Body of pancreas (tissue), 4 donors: ENCODE data around the gene KCND1. TPM values are rescaled to one million over a fixed set of nuclear protein-coding genes. Genes with fewer than 3 reads are reported as not detected.
A peak's percentile ranks its signal among the peaks of the same experiment; 100 is the strongest.

Source experiments
- ATAC-seq: fragments of 150-250 bp; one replicate; pipeline ENCODE4 v1.9.1; 2016
- DNase-seq, 4 donors: peaks; one replicate each; pipeline ENCODE4 v3.0.0-alpha.2; 2019
- H3K27ac ChIP-seq, 4 donors: fragments of 200-600 bp; sonication (generic); 1 replicate in 3 of 4; 2 replicates in 1 of 4; pipeline versions ENCODE4 v1.5.1 to v1.6.1; 2016 to 2019; ENCODE audit warnings: mild to moderate bottlenecking in 1 of 4, mixed read lengths in 1 of 4, moderate library complexity in 1 of 4
- H3K27me3 ChIP-seq, 2 donors: fragments of 200-600 bp; sonication (generic); one replicate each; pipeline ENCODE4 v1.6.0; 2016; ENCODE audit warnings: mild to moderate bottlenecking in 1 of 2
- H3K36me3 ChIP-seq, 2 donors: fragments of 200-600 bp; sonication (generic); replicated peaks in 1 of 2; 2 replicates each; pipeline ENCODE4 v1.5.1; 2016; ENCODE audit warnings: low read depth in 2 of 2; ENCODE audit not compliant: insufficient read depth in 1 of 2
- H3K4me1 ChIP-seq: fragments of 200-600 bp; sonication (generic); one replicate; pipeline ENCODE4 v1.6.0; 2016
- H3K4me3 ChIP-seq, 2 donors: fragments of 200-600 bp; sonication (generic); 1 replicate in 1 of 2; 2 replicates in 1 of 2; pipeline ENCODE4 v1.5.1; 2016 to 2019
- H3K9me3 ChIP-seq, 3 donors: fragments of 200-600 bp; sonication (generic); 1 replicate in 2 of 3; 2 replicates in 1 of 3; pipeline ENCODE4 v1.5.1; 2016
- CTCF ChIP-seq, 7 experiments: fragments of 450-650 bp in 4 of 7; fragments of 200-600 bp in 3 of 7; sonication (generic) in 3 of 7; IDR thresholded peaks; one replicate each; pipeline ENCODE4 v1.5.1; 2016 to 2019; ENCODE audit warnings: antibody characterized with exemption in 7 of 7
- POLR2A ChIP-seq, 3 donors: fragments of 450-650 bp; IDR thresholded peaks; one replicate each; pipeline ENCODE4 v1.6.1; 2016; ENCODE audit warnings: antibody characterized with exemption in 3 of 3, mild to moderate bottlenecking in 2 of 3
- WGBS, 2 donors: methylation state at CpG; one replicate each; pipeline ENCODE4 v1.1.5; 2017; 5-methylcytosine and 5-hydroxymethylcytosine counted together
- intact Hi-C: fragments of 100-400 bp; cut with DNase I; formaldehyde crosslinking; loops from one replicate; pipeline ENCODE4 v1.15.1; 2023
- total RNA-seq, 2 donors: library from RNA; depleted of rRNA; stranded (reverse); fragments of >200 nt; gene quantifications; one replicate each; pipeline ENCODE4 v1.1.0, GENCODE V29; 2016

KCND1 gene
- total RNA-seq, 2 donors from 2014 or later: 0.52 to 1.3 TPM

GRCh38 chrX:48924270-48924669 lies 47.4 kb downstream of the KCND1 start:
- Histone ChIP-seq H3K4me3 (no peak overlapping the region), H3K27me3 (no peaks in the 10 kb centered on the region), H3K9me3 (no peaks in the 10 kb centered on the region), H3K4me1 (peaks cover 8% of the 10 kb centered on the region), H3K27ac (no peak overlapping the region), H3K36me3 (peaks cover 0 to 5% of the 10 kb centered on the region in 2 donors)
- intact Hi-C loops: no loop called here
- ATAC-seq: no peak
- WGBS, 2 donors: 82 to 88% methylated on average over 3 to 5 of the region's 5 CpGs
- DNase-seq: no peak
- TF ChIP-seq POLR2A (IDR thresholded peaks at IDR 0.05) (no peak), CTCF (IDR thresholded peaks at IDR 0.05) (no peak)

- WGBS, 2 donors: 75 to 83% methylated on average over 1 to 5 of the region's 13 CpGs
- intact Hi-C loops: no loop called here
- Histone ChIP-seq H3K9me3 (no peaks in the 10 kb centered on the region), H3K4me1 (peaks cover 8% of the 10 kb centered on the region), H3K27ac (no peak overlapping the region), H3K36me3 (peaks cover 0 to 5% of the 10 kb centered on the region in 2 donors), H3K4me3 (no peak overlapping the region), H3K27me3 (no peaks in the 10 kb centered on the region)
- DNase-seq (no peak), ATAC-seq (no peak)
- TF ChIP-seq POLR2A (IDR thresholded peaks at IDR 0.05) (no peak), CTCF (IDR thresholded peaks at IDR 0.05) (no peak)
Measured at GRCh38 chrX:48923771-48924170, 47.9 kb downstream of the KCND1 start.

- Histone ChIP-seq H3K27ac (no peak overlapping the region), H3K27me3 (no peaks in the 10 kb centered on the region), H3K4me1 (peaks cover 21% of the 10 kb centered on the region), H3K4me3 (no peak overlapping the region), H3K9me3 (no peaks in the 10 kb centered on the region), H3K36me3 (peaks cover 0 to 5% of the 10 kb centered on the region in 2 donors)
- 69 to 90% methylated on average over 4 of the region's 4 CpGs for WGBS, 2 donors
- DNase-seq: no peak
- intact Hi-C loops: no loop called here
- no peak for TF ChIP-seq POLR2A (IDR thresholded peaks at IDR 0.05)
- no peak for TF ChIP-seq CTCF (IDR thresholded peaks at IDR 0.05)
- ATAC-seq: no peak
Measured at GRCh38 chrX:48920718-48921104, 50.9 kb downstream of the KCND1 start.

GRCh38 chrX:48919947-48920717 lies 51.5 kb downstream of the KCND1 start:
- no peak for ATAC-seq
- Histone ChIP-seq H3K27me3 (no peaks in the 10 kb centered on the region), H3K9me3 (no peaks in the 10 kb centered on the region), H3K4me1 (peaks cover 21% of the 10 kb centered on the region), H3K4me3 (no peak overlapping the region), H3K27ac (peak overlapping the region in 3 of 4 donors; percentile 21 to 88 (median 85)), H3K36me3 (peaks cover 0 to 5% of the 10 kb centered on the region in 2 donors)
- TF ChIP-seq POLR2A (IDR thresholded peaks at IDR 0.05): no peak
- TF ChIP-seq CTCF (IDR thresholded peaks at IDR 0.05): no peak
- no peak for DNase-seq
- intact Hi-C loops: no loop called here
- WGBS, 2 donors: 6 to 43% methylated on average over 2 to 8 of the region's 8 CpGs
